Neural progenitor cell (in vitro differentiated cells): ENCODE data around the gene WDR7.

Source experiments
- EZH2 ChIP-seq: fragments of 200-600 bp; sonication (generic); IDR thresholded peaks from 2 replicates; pipeline ENCODE4 v1.6.1; 2017; ENCODE audit warnings: antibody characterized with exemption, mild to moderate bottlenecking, moderate library complexity
- EZH2phosphoT487 ChIP-seq: fragments of 200-600 bp; sonication (generic); IDR thresholded peaks from 2 replicates; pipeline ENCODE4 v1.6.1; 2017; ENCODE audit warnings: antibody characterized with exemption
- TF ChIP-seq, protein P1 (sequence below): fragments of 200-600 bp; sonication (generic); IDR thresholded peaks from 2 replicates; pipeline ENCODE4 v1.5.1; 2017; ENCODE audit warnings: antibody characterized with exemption, mild to moderate bottlenecking

DNA sequence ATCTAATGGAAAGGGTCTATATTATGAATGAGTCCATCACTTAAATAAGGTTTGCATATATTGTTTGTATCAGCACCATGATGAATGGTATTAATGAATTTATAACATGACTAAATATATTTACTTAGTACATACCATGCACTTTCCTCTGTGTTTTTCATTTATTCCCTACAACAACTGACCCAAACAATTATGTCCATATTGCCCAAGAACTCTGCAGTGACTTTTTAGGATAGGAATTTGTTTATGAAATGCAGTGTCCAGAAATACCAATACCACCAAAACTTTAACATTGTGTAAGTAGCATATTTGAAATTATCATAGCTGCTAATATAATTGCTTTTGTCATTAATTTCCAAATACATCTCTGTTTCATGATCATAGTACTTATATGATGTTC, 119.7 kb downstream of the WDR7 start:
- TF ChIP-seq, protein P1, sequence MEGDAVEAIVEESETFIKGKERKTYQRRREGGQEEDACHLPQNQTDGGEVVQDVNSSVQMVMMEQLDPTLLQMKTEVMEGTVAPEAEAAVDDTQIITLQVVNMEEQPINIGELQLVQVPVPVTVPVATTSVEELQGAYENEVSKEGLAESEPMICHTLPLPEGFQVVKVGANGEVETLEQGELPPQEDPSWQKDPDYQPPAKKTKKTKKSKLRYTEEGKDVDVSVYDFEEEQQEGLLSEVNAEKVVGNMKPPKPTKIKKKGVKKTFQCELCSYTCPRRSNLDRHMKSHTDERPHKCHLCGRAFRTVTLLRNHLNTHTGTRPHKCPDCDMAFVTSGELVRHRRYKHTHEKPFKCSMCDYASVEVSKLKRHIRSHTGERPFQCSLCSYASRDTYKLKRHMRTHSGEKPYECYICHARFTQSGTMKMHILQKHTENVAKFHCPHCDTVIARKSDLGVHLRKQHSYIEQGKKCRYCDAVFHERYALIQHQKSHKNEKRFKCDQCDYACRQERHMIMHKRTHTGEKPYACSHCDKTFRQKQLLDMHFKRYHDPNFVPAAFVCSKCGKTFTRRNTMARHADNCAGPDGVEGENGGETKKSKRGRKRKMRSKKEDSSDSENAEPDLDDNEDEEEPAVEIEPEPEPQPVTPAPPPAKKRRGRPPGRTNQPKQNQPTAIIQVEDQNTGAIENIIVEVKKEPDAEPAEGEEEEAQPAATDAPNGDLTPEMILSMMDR = no peak
- TF ChIP-seq EZH2 (no peak), EZH2phosphoT487 (no peak)
